Neutrophil (primary cell): ENCODE measurements around the gene CRMP1.

Experiments used
- H3K27ac ChIP-seq: fragments of 200-600 bp; sonication (generic); 2 replicates; pipeline ENCODE4 v1.5.1; 2016; ENCODE audit warnings: mild to moderate bottlenecking, moderate library complexity
- H3K27me3 ChIP-seq: fragments of 200-600 bp; sonication (generic); 2 replicates; pipeline ENCODE4 v1.6.0; 2016; ENCODE audit warnings: mild to moderate bottlenecking
- H3K36me3 ChIP-seq: fragments of 200-600 bp; sonication (generic); 2 replicates; pipeline ENCODE4 v1.5.1; 2017
- H3K4me1 ChIP-seq, 2 experiments: fragments of 200-600 bp in 1 of 2; sonication (generic) in 1 of 2; 1 replicate in 1 of 2; 2 replicates in 1 of 2; pipeline versions ENCODE4 v1.5.1 to v1.6.1; 2013 to 2016; ENCODE audit warnings: low read depth in 1 of 2, low read length in 1 of 2, mild to moderate bottlenecking in 1 of 2, moderate library complexity in 1 of 2; ENCODE audit not compliant: control insufficient read depth in 1 of 2, insufficient read depth in 1 of 2
- H3K4me3 ChIP-seq, 2 experiments: fragments of 200-600 bp in 1 of 2; sonication (generic) in 1 of 2; 1 replicate in 1 of 2; 2 replicates in 1 of 2; pipeline ENCODE4 v1.5.1; 2013 to 2016; ENCODE audit warnings: low read depth in 1 of 2, low read length in 1 of 2, mild to moderate bottlenecking in 1 of 2, moderate library complexity in 1 of 2
- H3K9me3 ChIP-seq: fragments of 200-600 bp; sonication (generic); 2 replicates; pipeline ENCODE4 v1.5.1; 2016
- TF ChIP-seq, protein P1 (sequence below): fragments of 200-600 bp; sonication (generic); IDR thresholded peaks from 2 replicates; pipeline ENCODE4 v1.5.1; 2016; ENCODE audit warnings: antibody characterized with exemption

The CRMP1 gene

GRCh38 chr4:5882947-5883346, 9.9 kb downstream of the CRMP1 start:
- TF ChIP-seq, protein P1, sequence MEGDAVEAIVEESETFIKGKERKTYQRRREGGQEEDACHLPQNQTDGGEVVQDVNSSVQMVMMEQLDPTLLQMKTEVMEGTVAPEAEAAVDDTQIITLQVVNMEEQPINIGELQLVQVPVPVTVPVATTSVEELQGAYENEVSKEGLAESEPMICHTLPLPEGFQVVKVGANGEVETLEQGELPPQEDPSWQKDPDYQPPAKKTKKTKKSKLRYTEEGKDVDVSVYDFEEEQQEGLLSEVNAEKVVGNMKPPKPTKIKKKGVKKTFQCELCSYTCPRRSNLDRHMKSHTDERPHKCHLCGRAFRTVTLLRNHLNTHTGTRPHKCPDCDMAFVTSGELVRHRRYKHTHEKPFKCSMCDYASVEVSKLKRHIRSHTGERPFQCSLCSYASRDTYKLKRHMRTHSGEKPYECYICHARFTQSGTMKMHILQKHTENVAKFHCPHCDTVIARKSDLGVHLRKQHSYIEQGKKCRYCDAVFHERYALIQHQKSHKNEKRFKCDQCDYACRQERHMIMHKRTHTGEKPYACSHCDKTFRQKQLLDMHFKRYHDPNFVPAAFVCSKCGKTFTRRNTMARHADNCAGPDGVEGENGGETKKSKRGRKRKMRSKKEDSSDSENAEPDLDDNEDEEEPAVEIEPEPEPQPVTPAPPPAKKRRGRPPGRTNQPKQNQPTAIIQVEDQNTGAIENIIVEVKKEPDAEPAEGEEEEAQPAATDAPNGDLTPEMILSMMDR = no peak
- H3K4me3 ChIP-seq = no peak overlapping the region
- no peaks in the 10 kb centered on the region for H3K9me3 ChIP-seq
- no peak overlapping the region for H3K27ac ChIP-seq
- H3K27me3 ChIP-seq = peaks cover 58% of the 10 kb centered on the region
- no peaks in the 10 kb centered on the region for H3K4me1 ChIP-seq
- H3K36me3 ChIP-seq = no peaks in the 10 kb centered on the region

- Histone ChIP-seq H3K27me3 (peaks cover 42% of the 10 kb centered on the region), H3K36me3 (no peaks in the 10 kb centered on the region), H3K27ac (no peak overlapping the region), H3K4me1 (no peaks in the 10 kb centered on the region), H3K4me3 (no peak overlapping the region), H3K9me3 (no peaks in the 10 kb centered on the region)
- TF ChIP-seq, protein P1 = no peak
These were observed 11.5 kb downstream of the CRMP1 start for GRCh38 chr4:5881340-5881739.

DNA sequence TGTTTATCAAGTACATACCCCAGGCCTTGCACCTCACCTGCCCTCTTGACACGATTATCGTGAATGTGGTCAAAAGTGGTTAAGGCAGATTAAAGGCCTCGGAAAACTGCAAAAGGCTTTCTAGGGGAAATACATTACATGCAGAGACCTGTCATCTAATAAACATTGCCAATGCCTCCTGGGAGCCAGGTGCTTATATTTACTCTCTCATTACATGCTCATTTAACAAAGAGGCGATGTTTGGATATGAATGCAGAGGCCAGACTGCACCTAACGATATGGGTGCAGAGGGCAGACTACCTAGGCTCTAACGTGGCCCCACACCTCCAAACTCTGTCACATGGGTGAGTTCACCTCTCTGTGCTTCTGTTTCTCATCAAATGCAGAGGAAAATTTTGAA, 14.5 kb downstream of the CRMP1 start:
- no peaks in the 10 kb centered on the region for H3K9me3 ChIP-seq
- H3K27me3 ChIP-seq = peaks cover 18% of the 10 kb centered on the region

GRCh38 chr4:5877392-5877791, 15.5 kb downstream of the CRMP1 start:
- TF ChIP-seq, protein P1 = no peak
- Histone ChIP-seq H3K9me3 (no peaks in the 10 kb centered on the region), H3K4me1 (no peaks in the 10 kb centered on the region), H3K27me3 (peaks cover 18% of the 10 kb centered on the region), H3K27ac (no peak overlapping the region), H3K36me3 (no peaks in the 10 kb centered on the region), H3K4me3 (no peak overlapping the region)

More for the DNA sequence above, 14.5 kb downstream of the CRMP1 start:
- H3K4me3 ChIP-seq = no peak overlapping the region
- TF ChIP-seq, protein P1 = no peak
- H3K36me3 ChIP-seq = no peaks in the 10 kb centered on the region
- no peak overlapping the region for H3K27ac ChIP-seq
- no peaks in the 10 kb centered on the region for H3K4me1 ChIP-seq

DNA sequence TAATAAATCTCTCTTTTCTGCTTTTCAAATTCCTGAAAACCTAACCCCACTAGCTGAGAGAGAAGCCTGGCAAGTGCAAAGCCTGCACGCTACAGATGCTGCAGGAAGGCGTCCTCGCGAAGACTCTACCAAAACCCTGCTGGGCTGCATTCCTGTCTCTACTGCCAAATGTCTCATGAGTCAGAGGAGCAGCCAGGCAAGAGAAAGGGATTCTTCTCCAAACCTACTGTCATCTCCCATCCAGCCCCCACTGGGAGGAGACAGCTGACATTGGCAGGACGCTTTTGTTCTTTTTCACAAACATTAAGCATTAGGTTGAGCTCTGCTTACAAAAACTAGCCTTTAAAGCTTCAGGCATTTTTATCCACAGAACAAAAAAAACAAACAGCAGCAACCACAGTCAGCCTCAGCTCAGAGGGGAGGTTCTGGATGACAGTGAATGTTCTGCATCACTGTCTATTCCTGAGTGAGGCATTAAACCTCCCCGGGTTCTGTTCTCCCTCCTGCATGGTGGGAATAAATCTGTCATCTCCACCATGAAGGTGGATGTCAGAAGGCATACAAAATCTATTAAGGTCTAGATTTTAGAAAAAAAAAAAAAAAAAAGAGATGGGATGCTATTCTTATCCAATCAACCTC, 18.0 kb downstream of the CRMP1 start:
- H3K4me3 ChIP-seq = no peak overlapping the region
- H3K4me1 ChIP-seq = no peaks in the 10 kb centered on the region
- TF ChIP-seq, protein P1 = no peak
- no peaks in the 10 kb centered on the region for H3K9me3 ChIP-seq
- no peaks in the 10 kb centered on the region for H3K36me3 ChIP-seq
- peaks cover 22% of the 10 kb centered on the region for H3K27me3 ChIP-seq
- no peak overlapping the region for H3K27ac ChIP-seq
